CD8-positive, alpha-beta memory T cell (primary cell): ENCODE data around the gene CHODL. TPM values are rescaled to one million over a fixed set of nuclear protein-coding genes. Genes with fewer than 3 reads are reported as not detected.

Source experiments
- CTCF ChIA-PET: fragments of 350-600 bp; sonication (Branson Sonifier 250); formaldehyde crosslinking; loops from one replicate; lab custom pipeline; 2021; ENCODE audit warnings: antibody characterized with exemption; lab: Charles Lee
- POLR2A ChIA-PET: fragments of 350-600 bp; sonication (Branson Sonifier 250); formaldehyde crosslinking; loops from one replicate; lab custom pipeline; 2021; ENCODE audit warnings: antibody characterized with exemption; lab: Charles Lee
- DNase-seq, 5 donors: peaks; one replicate each; pipeline versions ENCODE4 v3.0.0 to v3.0.0-alpha.2; 2020 to 2022; ENCODE audit warnings: mixed read lengths in 1 of 5
- H3K27ac ChIP-seq: one replicate; pipeline ENCODE4 v1.7.0; 2013; ENCODE audit warnings: low read depth, mild to moderate bottlenecking, low read length, moderate library complexity
- H3K27me3 ChIP-seq: 2 replicates; pipeline ENCODE4 v1.7.0; 2013; ENCODE audit warnings: low read length, mild to moderate bottlenecking; ENCODE audit not compliant: insufficient read depth, poor library complexity, severe bottlenecking
- H3K36me3 ChIP-seq: 2 replicates; pipeline ENCODE4 v1.7.0; 2013; ENCODE audit warnings: mild to moderate bottlenecking, low read length, moderate library complexity; ENCODE audit not compliant: insufficient read depth
- H3K4me1 ChIP-seq: 2 replicates; pipeline ENCODE4 v1.7.0; 2013; ENCODE audit warnings: mild to moderate bottlenecking, low read length, moderate library complexity; ENCODE audit not compliant: insufficient read depth
- H3K4me3 ChIP-seq: 2 replicates; pipeline ENCODE4 v1.7.0; 2013; ENCODE audit warnings: mild to moderate bottlenecking, low read length
- H3K9me3 ChIP-seq: 2 replicates; pipeline ENCODE4 v1.7.0; 2013; ENCODE audit warnings: mild to moderate bottlenecking, low read length
- H3K27ac Mint-ChIP-seq, 8 donors: one replicate each; pipeline ENCODE4 v1.8.0; 2020 to 2021; ENCODE audit warnings: mixed read lengths in 8 of 8, mild to moderate bottlenecking in 6 of 8, inconsistent platforms in 3 of 8, moderate library complexity in 3 of 8
- H3K27me3 Mint-ChIP-seq, 2 donors: one replicate each; pipeline ENCODE4 v1.8.0; 2020 to 2021; ENCODE audit warnings: mixed read lengths in 2 of 2, mild to moderate bottlenecking in 1 of 2, moderate library complexity in 1 of 2
- H3K36me3 Mint-ChIP-seq, 3 donors: one replicate each; pipeline ENCODE4 v1.8.0; 2020 to 2021; ENCODE audit warnings: mixed read lengths in 3 of 3, inconsistent platforms in 1 of 3, mild to moderate bottlenecking in 1 of 3
- H3K4me1 Mint-ChIP-seq, 3 donors: one replicate each; pipeline ENCODE4 v1.8.0; 2020 to 2021; ENCODE audit warnings: mixed read lengths in 3 of 3, inconsistent platforms in 1 of 3, mild to moderate bottlenecking in 1 of 3
- H3K4me3 Mint-ChIP-seq, 7 donors: one replicate each; pipeline ENCODE4 v1.8.0; 2020 to 2021; ENCODE audit warnings: mixed read lengths in 7 of 7, mild to moderate bottlenecking in 6 of 7, moderate library complexity in 4 of 7, inconsistent platforms in 2 of 7
- H3K9me3 Mint-ChIP-seq, 5 donors: one replicate each; pipeline ENCODE4 v1.8.0; 2020 to 2022; ENCODE audit warnings: mixed read lengths in 5 of 5, mild to moderate bottlenecking in 3 of 5, moderate library complexity in 2 of 5, inconsistent platforms in 1 of 5
- polyA plus RNA-seq: library from polyadenylated mRNA; unstranded; fragments of 300-500 nt; fragmentation: Illumina TruSeq; gene quantifications from one replicate; pipeline ENCODE4 v1.2.3, GENCODE V29; 2021
- total RNA-seq, 2 experiments: library from RNA; stranded (reverse); gene quantifications; one replicate each; pipeline ENCODE4 v1.2.3, GENCODE V29; 2021

Gene CHODL
- total and polyA plus RNA-seq, 3 experiments from 2014 or later = 0.22 to 0.59 TPM; not detected in 1

- no peak overlapping the region for H3K4me3 ChIP-seq
- no peaks in the 10 kb centered on the region for H3K4me1 ChIP-seq
- H3K9me3 ChIP-seq = no peaks in the 10 kb centered on the region
- H3K27me3 Mint-ChIP-seq = no peaks in the 10 kb centered on the region
- CTCF ChIA-PET = no interaction called here
- no peaks in the 10 kb centered on the region for H3K27me3 ChIP-seq
- DNase-seq = no peak
- no peak overlapping the region for H3K4me3 Mint-ChIP-seq
- POLR2A ChIA-PET = no interaction called here
- H3K36me3 Mint-ChIP-seq = no peaks in the 10 kb centered on the region
- no peak overlapping the region for H3K27ac ChIP-seq
- H3K9me3 Mint-ChIP-seq = peaks cover 0 to 3% (median 0%) of the 10 kb centered on the region in 5 donors
- no peaks in the 10 kb centered on the region for H3K36me3 ChIP-seq
- no peaks in the 10 kb centered on the region for H3K4me1 Mint-ChIP-seq
- no peak overlapping the region for H3K27ac Mint-ChIP-seq
These were observed 22.9 kb downstream of the CHODL start for GRCh38 chr21:18267496-18267895.

- Histone ChIP-seq H3K27ac (no peak overlapping the region), H3K9me3 (no peaks in the 10 kb centered on the region), H3K4me1 (no peaks in the 10 kb centered on the region), H3K27me3 (no peaks in the 10 kb centered on the region), H3K36me3 (no peaks in the 10 kb centered on the region), H3K4me3 (no peak overlapping the region)
- ChIA-PET POLR2A (no interaction called here), CTCF (no interaction called here)
- Mint-ChIP-seq H3K27me3 (no peaks in the 10 kb centered on the region), H3K27ac (no peak overlapping the region), H3K9me3 (peaks cover 0 to 3% (median 0%) of the 10 kb centered on the region in 5 donors), H3K36me3 (no peaks in the 10 kb centered on the region), H3K4me3 (no peak overlapping the region), H3K4me1 (no peaks in the 10 kb centered on the region)
- no peak for DNase-seq
These were observed 24.3 kb downstream of the CHODL start for GRCh38 chr21:18268906-18269305.

DNA sequence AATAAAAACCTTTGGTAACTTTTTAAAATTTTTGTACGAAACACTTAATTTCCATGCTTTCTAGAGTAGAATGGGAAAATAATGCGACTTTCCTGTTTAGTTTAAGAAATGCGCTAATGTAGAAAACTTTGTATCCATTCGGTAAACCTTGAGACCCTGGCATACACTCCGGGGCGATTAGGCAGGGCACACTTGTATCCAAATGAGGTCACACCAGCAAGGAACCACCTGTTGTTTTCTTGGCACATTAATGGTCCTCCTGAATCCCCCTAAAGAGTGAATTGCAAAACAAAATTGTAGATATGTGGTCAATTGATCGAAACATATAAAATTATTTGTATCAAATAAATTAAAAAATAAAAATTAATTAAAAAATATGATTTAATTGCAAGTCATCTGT lies 25.2 kb downstream of the CHODL start:
- H3K4me3 Mint-ChIP-seq = no peak overlapping the region
- H3K27me3 Mint-ChIP-seq = no peaks in the 10 kb centered on the region
- ChIA-PET POLR2A (no interaction called here), CTCF (no interaction called here)
- H3K27ac Mint-ChIP-seq = no peak overlapping the region
- Histone ChIP-seq H3K27ac (no peak overlapping the region), H3K36me3 (no peaks in the 10 kb centered on the region), H3K27me3 (no peaks in the 10 kb centered on the region), H3K4me1 (no peaks in the 10 kb centered on the region), H3K9me3 (no peaks in the 10 kb centered on the region), H3K4me3 (no peak overlapping the region)
- no peak for DNase-seq
- H3K9me3 Mint-ChIP-seq = peaks cover 0 to 2% (median 0%) of the 10 kb centered on the region in 5 donors
- no peaks in the 10 kb centered on the region for H3K4me1 Mint-ChIP-seq
- no peaks in the 10 kb centered on the region for H3K36me3 Mint-ChIP-seq

GRCh38 chr21:18273400-18273799 lies 28.8 kb downstream of the CHODL start:
- no peaks in the 10 kb centered on the region for H3K27me3 Mint-ChIP-seq
- Histone ChIP-seq H3K4me3 (no peak overlapping the region), H3K27ac (no peak overlapping the region), H3K9me3 (no peaks in the 10 kb centered on the region), H3K4me1 (no peaks in the 10 kb centered on the region), H3K36me3 (no peaks in the 10 kb centered on the region), H3K27me3 (no peaks in the 10 kb centered on the region)
- DNase-seq = no peak
- CTCF ChIA-PET = no interaction called here
- no peaks in the 10 kb centered on the region for H3K36me3 Mint-ChIP-seq
- H3K4me1 Mint-ChIP-seq = no peaks in the 10 kb centered on the region
- POLR2A ChIA-PET = no interaction called here
- H3K9me3 Mint-ChIP-seq = peaks cover 0 to 2% (median 0%) of the 10 kb centered on the region in 5 donors
- H3K27ac Mint-ChIP-seq = no peak overlapping the region
- no peak overlapping the region for H3K4me3 Mint-ChIP-seq

GRCh38 chr21:18274370-18274769 lies 29.7 kb downstream of the CHODL start:
- no peaks in the 10 kb centered on the region for H3K27me3 ChIP-seq
- Mint-ChIP-seq H3K36me3 (no peaks in the 10 kb centered on the region), H3K27ac (no peak overlapping the region), H3K9me3 (peaks cover 0 to 2% (median 0%) of the 10 kb centered on the region in 5 donors), H3K4me1 (no peaks in the 10 kb centered on the region), H3K27me3 (no peaks in the 10 kb centered on the region), H3K4me3 (no peak overlapping the region)
- no peak for DNase-seq
- CTCF ChIA-PET = no interaction called here
- H3K36me3 ChIP-seq = no peaks in the 10 kb centered on the region
- POLR2A ChIA-PET = no interaction called here
- H3K9me3 ChIP-seq = no peaks in the 10 kb centered on the region
- H3K4me3 ChIP-seq = no peak overlapping the region
- no peaks in the 10 kb centered on the region for H3K4me1 ChIP-seq
- no peak overlapping the region for H3K27ac ChIP-seq

- POLR2A ChIA-PET = no interaction called here
- H3K27ac Mint-ChIP-seq = no peak overlapping the region
These were observed 31.1 kb downstream of the CHODL start for GRCh38 chr21:18275781-18276180.

GRCh38 chr21:18285379-18285778 lies 40.7 kb downstream of the CHODL start:
- no peaks in the 10 kb centered on the region for H3K36me3 ChIP-seq
- DNase-seq = no peak
- no peak overlapping the region for H3K27ac Mint-ChIP-seq
- H3K4me3 Mint-ChIP-seq = no peak overlapping the region
- peaks cover 0 to 3% of the 10 kb centered on the region in 2 donors for H3K27me3 Mint-ChIP-seq
- no peaks in the 10 kb centered on the region for H3K4me1 Mint-ChIP-seq
- H3K27ac ChIP-seq = no peak overlapping the region
- ChIA-PET POLR2A (no interaction called here), CTCF (no interaction called here)
- no peaks in the 10 kb centered on the region for H3K4me1 ChIP-seq
- no peaks in the 10 kb centered on the region for H3K9me3 ChIP-seq
- no peaks in the 10 kb centered on the region for H3K36me3 Mint-ChIP-seq
- H3K4me3 ChIP-seq = no peak overlapping the region
- H3K9me3 Mint-ChIP-seq = peaks cover 0 to 4% (median 2%) of the 10 kb centered on the region in 5 donors
- no peaks in the 10 kb centered on the region for H3K27me3 ChIP-seq

More at GRCh38 chr21:18275781-18276180, 31.1 kb downstream of the CHODL start:
- Mint-ChIP-seq H3K27me3 (peaks cover 0 to 7% of the 10 kb centered on the region in 2 donors), H3K4me3 (no peak overlapping the region), H3K36me3 (no peaks in the 10 kb centered on the region), H3K4me1 (no peaks in the 10 kb centered on the region), H3K9me3 (peaks cover 0 to 5% (median 2%) of the 10 kb centered on the region in 5 donors)
- H3K4me3 ChIP-seq = no peak overlapping the region
- no peak overlapping the region for H3K27ac ChIP-seq
- no peaks in the 10 kb centered on the region for H3K4me1 ChIP-seq
- H3K36me3 ChIP-seq = no peaks in the 10 kb centered on the region
- H3K9me3 ChIP-seq = no peaks in the 10 kb centered on the region
- DNase-seq = no peak
- CTCF ChIA-PET = no interaction called here
- H3K27me3 ChIP-seq = no peaks in the 10 kb centered on the region

DNA sequence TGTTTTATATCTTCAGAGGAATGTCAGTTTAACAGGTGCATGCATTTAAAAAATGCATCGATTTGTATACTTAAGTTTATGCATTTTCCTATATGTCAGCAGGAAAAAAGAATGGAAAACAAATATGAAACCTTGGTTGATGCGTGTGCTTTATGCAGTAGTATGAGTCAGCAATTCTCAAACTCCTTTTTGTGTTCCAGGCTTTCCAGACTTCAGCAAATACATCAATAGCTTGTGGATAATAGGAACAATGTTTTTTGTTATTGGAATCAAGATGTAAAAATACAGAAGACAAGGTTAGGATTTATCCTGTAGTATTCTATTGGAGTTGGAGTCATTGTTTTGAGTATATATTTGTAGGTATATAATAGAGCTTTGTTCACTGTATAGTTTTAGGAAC lies 45.2 kb downstream of the CHODL start:
- CTCF ChIA-PET = no interaction called here
- Histone ChIP-seq H3K9me3 (no peaks in the 10 kb centered on the region), H3K27me3 (no peaks in the 10 kb centered on the region), H3K27ac (no peak overlapping the region), H3K36me3 (no peaks in the 10 kb centered on the region), H3K4me1 (no peaks in the 10 kb centered on the region), H3K4me3 (no peak overlapping the region)
- DNase-seq = no peak
- Mint-ChIP-seq H3K9me3 (peaks cover 0 to 4% (median 0%) of the 10 kb centered on the region in 5 donors), H3K4me1 (no peaks in the 10 kb centered on the region), H3K4me3 (no peak overlapping the region), H3K27me3 (no peaks in the 10 kb centered on the region), H3K27ac (no peak overlapping the region), H3K36me3 (no peaks in the 10 kb centered on the region)
- POLR2A ChIA-PET = no interaction called here

GRCh38 chr21:18294100-18294499 lies 49.5 kb downstream of the CHODL start:
- H3K4me3 Mint-ChIP-seq = no peak overlapping the region
- no peaks in the 10 kb centered on the region for H3K9me3 Mint-ChIP-seq
- Histone ChIP-seq H3K4me3 (no peak overlapping the region), H3K27ac (no peak overlapping the region), H3K27me3 (no peaks in the 10 kb centered on the region), H3K9me3 (no peaks in the 10 kb centered on the region), H3K36me3 (no peaks in the 10 kb centered on the region), H3K4me1 (no peaks in the 10 kb centered on the region)
- CTCF ChIA-PET = no interaction called here
- H3K27ac Mint-ChIP-seq = no peak overlapping the region
- DNase-seq = no peak
- no peaks in the 10 kb centered on the region for H3K27me3 Mint-ChIP-seq
- POLR2A ChIA-PET = no interaction called here
- H3K36me3 Mint-ChIP-seq = no peaks in the 10 kb centered on the region
- peaks cover 0 to 5% (median 5%) of the 10 kb centered on the region in 3 donors for H3K4me1 Mint-ChIP-seq
